Measurements from ENCODE around the gene MTARC2.
"Not testable (repeated sequence)": the region's sequence is repeated elsewhere in the genome, so short reads cannot be mapped to it uniquely, and the experiment has no call there.

MTARC2 gene

DNA sequence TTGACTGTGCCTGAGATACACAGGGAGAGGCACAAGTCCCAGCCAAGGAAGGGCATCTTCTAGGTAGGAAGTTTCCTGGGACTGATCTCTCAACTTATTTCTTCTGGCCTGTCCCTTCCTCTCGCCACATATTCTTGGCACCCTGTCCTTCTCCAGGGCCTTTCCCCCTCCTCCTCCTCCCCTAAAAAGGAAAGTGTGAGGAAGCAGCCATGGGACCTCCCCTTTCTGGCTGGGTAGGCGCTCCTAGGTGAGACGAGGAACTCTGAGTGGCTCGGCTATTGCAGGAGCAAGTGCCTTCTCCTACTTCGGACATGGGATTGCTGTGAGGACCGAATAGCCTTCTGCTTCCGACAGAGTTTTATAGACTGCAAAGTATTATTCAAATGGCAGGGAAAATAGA is 15.5 kb upstream of the MTARC2 start:
- H3K4me1 ChIP-seq (ENCODE audit: low read depth, poor library complexity, severe bottlenecking): peaks cover 11% of the 10 kb centered on the region
- H2AFZ ChIP-seq (ENCODE audit: low read depth): peak overlapping the region; percentile 96
- H4K20me1 ChIP-seq (ENCODE audit: insufficient read depth): no peaks in the 10 kb centered on the region
- peak overlapping the region; percentile 35 for H3K4me3 ChIP-seq (IDR thresholded peaks at IDR 0.05; ENCODE audit: insufficient read depth, low read depth, low read length)
- H3K36me3 ChIP-seq (ENCODE audit: insufficient read depth): no peaks in the 10 kb centered on the region
- H3K27me3 ChIP-seq (ENCODE audit: insufficient read depth, low read depth): no peaks in the 10 kb centered on the region
- no peaks in the 10 kb centered on the region for H3K79me2 ChIP-seq (ENCODE audit: insufficient read depth, low read depth)
- no peak overlapping the region for H3K9ac ChIP-seq
- peak overlapping the region; percentile 39 for H3K4me2 ChIP-seq
- no peak overlapping the region for H3K27ac ChIP-seq
- TF ChIP-seq, protein P1, sequence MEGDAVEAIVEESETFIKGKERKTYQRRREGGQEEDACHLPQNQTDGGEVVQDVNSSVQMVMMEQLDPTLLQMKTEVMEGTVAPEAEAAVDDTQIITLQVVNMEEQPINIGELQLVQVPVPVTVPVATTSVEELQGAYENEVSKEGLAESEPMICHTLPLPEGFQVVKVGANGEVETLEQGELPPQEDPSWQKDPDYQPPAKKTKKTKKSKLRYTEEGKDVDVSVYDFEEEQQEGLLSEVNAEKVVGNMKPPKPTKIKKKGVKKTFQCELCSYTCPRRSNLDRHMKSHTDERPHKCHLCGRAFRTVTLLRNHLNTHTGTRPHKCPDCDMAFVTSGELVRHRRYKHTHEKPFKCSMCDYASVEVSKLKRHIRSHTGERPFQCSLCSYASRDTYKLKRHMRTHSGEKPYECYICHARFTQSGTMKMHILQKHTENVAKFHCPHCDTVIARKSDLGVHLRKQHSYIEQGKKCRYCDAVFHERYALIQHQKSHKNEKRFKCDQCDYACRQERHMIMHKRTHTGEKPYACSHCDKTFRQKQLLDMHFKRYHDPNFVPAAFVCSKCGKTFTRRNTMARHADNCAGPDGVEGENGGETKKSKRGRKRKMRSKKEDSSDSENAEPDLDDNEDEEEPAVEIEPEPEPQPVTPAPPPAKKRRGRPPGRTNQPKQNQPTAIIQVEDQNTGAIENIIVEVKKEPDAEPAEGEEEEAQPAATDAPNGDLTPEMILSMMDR (conservative IDR thresholded peaks at IDR 0.05; ENCODE audit: low read depth, low read length): no peak

DNA sequence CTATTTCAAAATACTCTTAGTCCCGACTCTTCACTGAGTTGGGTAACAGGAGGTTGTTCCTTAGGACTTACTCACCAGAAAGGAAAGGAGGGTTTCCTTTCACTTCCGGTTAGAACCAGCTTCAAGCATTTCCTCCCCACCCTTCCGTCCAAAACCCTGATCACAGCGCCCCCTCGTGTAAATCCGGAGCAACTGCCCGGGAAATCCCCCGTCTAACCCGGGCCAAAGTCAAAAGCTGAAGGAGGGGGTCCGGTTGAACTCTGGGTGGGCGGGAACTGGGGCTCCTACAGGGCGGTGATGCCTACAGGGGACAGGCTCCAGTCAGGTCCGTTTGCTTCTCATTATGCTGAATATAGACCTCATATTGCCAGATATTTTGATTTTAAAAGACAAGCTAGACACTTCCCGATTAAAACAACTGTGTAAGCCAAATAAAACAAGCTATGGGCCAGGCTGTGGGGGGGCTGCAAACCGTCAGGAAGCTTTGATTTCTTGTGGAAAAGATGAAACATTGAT is 15.0 kb upstream of the MTARC2 start:
- Histone ChIP-seq H3K79me2 (ENCODE audit: insufficient read depth, low read depth) (no peaks in the 10 kb centered on the region), H3K36me3 (ENCODE audit: insufficient read depth) (no peaks in the 10 kb centered on the region), H3K4me1 (ENCODE audit: low read depth, poor library complexity, severe bottlenecking) (peaks cover 11% of the 10 kb centered on the region), H2AFZ (ENCODE audit: low read depth) (peak overlapping the region; percentile 96), H3K27me3 (ENCODE audit: insufficient read depth, low read depth) (no peaks in the 10 kb centered on the region), H3K9ac (no peak overlapping the region), H3K4me2 (peak overlapping the region; percentile 39), H3K4me3 (IDR thresholded peaks at IDR 0.05; ENCODE audit: insufficient read depth, low read depth, low read length) (peak overlapping the region; percentile 35), H3K27ac (no peak overlapping the region), H4K20me1 (ENCODE audit: insufficient read depth) (no peaks in the 10 kb centered on the region)
- TF ChIP-seq, protein P1 (conservative IDR thresholded peaks at IDR 0.05; ENCODE audit: low read depth, low read length): peak; percentile 96

GRCh38 chr1:220734571-220735326 is 13.4 kb upstream of the MTARC2 start:
- Histone ChIP-seq H4K20me1 (ENCODE audit: insufficient read depth) (no peaks in the 10 kb centered on the region), H3K4me3 (IDR thresholded peaks at IDR 0.05; ENCODE audit: insufficient read depth, low read depth, low read length) (no peak overlapping the region), H3K36me3 (ENCODE audit: insufficient read depth) (no peaks in the 10 kb centered on the region), H3K79me2 (ENCODE audit: insufficient read depth, low read depth) (no peaks in the 10 kb centered on the region), H3K27ac (no peak overlapping the region), H3K4me2 (no peak overlapping the region), H3K4me1 (ENCODE audit: low read depth, poor library complexity, severe bottlenecking) (peaks cover 11% of the 10 kb centered on the region), H2AFZ (ENCODE audit: low read depth) (no peak overlapping the region), H3K9ac (no peak overlapping the region), H3K27me3 (ENCODE audit: insufficient read depth, low read depth) (no peaks in the 10 kb centered on the region)
- TF ChIP-seq, protein P1 (conservative IDR thresholded peaks at IDR 0.05; ENCODE audit: low read depth, low read length): no peak

DNA sequence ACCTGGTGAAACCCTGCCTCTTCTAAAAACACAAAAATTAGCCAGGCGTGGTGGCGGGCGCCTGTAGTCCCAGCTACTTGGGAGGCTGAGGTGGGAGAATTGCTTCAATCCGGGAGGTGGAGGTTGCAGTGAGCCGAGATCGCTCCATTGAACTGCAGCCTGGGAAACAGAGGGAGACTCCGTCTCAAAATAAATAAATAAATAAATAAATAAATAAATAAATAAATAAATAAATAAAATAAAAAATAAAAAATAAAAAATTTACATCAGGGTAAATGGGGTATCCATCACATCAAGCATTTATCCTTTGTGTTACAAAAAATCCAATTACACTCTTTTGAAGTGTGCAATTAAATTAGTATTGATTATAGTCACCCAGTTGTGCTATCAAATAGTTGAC is 11.8 kb upstream of the MTARC2 start:
- not testable (repeated sequence) for H3K27me3 ChIP-seq (ENCODE audit: insufficient read depth, low read depth); H3K36me3 ChIP-seq (ENCODE audit: insufficient read depth); H3K79me2 ChIP-seq (ENCODE audit: insufficient read depth, low read depth); H3K27ac ChIP-seq; H3K9ac ChIP-seq; H2AFZ ChIP-seq (ENCODE audit: low read depth); H3K4me2 ChIP-seq; H3K4me3 ChIP-seq (IDR thresholded peaks at IDR 0.05; ENCODE audit: insufficient read depth, low read depth, low read length); H4K20me1 ChIP-seq (ENCODE audit: insufficient read depth)
- peaks cover 11% of the 10 kb centered on the region for H3K4me1 ChIP-seq (ENCODE audit: low read depth, poor library complexity, severe bottlenecking)

GRCh38 chr1:220741349-220741748 is 6.8 kb upstream of the MTARC2 start:
- Histone ChIP-seq H4K20me1 (ENCODE audit: insufficient read depth) (no peaks in the 10 kb centered on the region), H3K79me2 (ENCODE audit: insufficient read depth, low read depth) (no peaks in the 10 kb centered on the region), H3K27ac (no peak overlapping the region), H3K4me2 (no peak overlapping the region), H3K36me3 (ENCODE audit: insufficient read depth) (no peaks in the 10 kb centered on the region), H3K9ac (no peak overlapping the region), H3K27me3 (ENCODE audit: insufficient read depth, low read depth) (no peaks in the 10 kb centered on the region), H2AFZ (ENCODE audit: low read depth) (no peak overlapping the region), H3K4me3 (IDR thresholded peaks at IDR 0.05; ENCODE audit: insufficient read depth, low read depth, low read length) (no peak overlapping the region), H3K4me1 (ENCODE audit: low read depth, poor library complexity, severe bottlenecking) (no peaks in the 10 kb centered on the region)
- TF ChIP-seq, protein P1 (conservative IDR thresholded peaks at IDR 0.05; ENCODE audit: low read depth, low read length): no peak

All from KMS-11 (cell line).